ENCODE measurements around the gene RAB1A. TPM values are rescaled to one million over a fixed set of nuclear protein-coding genes. Genes with fewer than 3 reads are reported as not detected.

RAB1A gene
- total and polyA plus RNA-seq, 9 of the 15 experiments (the other 6 are each of a cell fraction or from before 2014, with no cell fraction given), result 43.8 to 163 (median 67.7) TPM

DNA sequence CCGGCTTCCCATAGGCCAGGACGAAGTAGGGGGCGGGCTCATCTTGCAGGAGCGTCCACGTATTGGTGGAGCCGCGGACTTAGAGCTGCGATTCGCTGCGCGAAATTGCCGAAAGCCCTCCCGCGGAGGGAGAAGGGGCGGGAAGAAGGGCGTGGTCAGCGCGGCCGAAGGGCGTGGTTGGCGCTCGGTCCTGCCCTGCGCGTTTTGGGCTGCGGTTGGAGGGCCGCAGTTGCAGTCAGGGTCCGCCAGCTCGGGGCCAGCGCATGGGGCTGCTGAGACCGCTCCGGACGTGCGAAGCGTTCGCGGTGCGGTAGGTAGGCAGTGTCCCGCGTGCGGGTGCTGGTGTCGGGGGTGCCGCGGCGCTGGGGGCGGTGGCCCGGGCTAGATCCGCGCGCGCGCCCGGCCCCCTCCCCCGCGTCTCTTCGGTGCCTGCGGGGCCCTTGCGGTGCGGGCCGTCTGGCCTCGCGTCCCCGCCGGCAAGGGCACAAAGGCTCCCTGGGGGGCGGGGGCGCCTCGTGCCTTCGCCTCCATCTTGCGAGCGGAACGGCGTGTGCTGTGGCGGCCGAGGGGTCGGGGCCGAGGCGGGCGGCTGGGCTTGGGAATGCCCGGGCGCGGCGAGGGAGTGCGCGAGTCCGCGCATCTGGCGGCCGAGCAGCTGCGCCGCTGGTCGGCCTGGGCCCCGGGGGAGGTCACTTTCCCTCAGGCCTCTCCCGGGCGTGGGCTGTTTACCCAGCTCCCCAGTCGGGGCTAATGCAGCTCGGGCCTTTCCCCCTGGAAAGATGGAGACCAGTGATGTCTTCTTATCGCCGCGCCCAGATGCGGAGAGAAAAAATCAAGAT, 73.5 kb downstream of the RAB1A start, which contains the start of gene CEP68 (continued):
- TF ChIP-seq ZNF232 (CRISPR knock-in tag; IDR thresholded peaks at IDR 0.05) (no peak), PYGO2 (tag; IDR thresholded peaks at IDR 0.05) (no peak), NFIX (CRISPR knock-in tag; IDR thresholded peaks at IDR 0.05; ENCODE audit: low read depth) (no peak), BRF1 (IDR thresholded peaks at IDR 0.05; ENCODE audit: borderline replicate concordance, extremely low read depth, insufficient read length) (no peak), EP400 (IDR thresholded peaks at IDR 0.05) (peak; percentile 57; the same call in 1 of the 2 replicates), NFYB (IDR thresholded peaks at IDR 0.05; ENCODE audit: extremely low read depth, insufficient read length) (peak; percentile 81), FOXA1 (IDR thresholded peaks at IDR 0.05; ENCODE audit: borderline replicate concordance) (no peak), OTX1 (CRISPR knock-in tag; IDR thresholded peaks at IDR 0.05) (no peak), SETDB1 (IDR thresholded peaks at IDR 0.05; ENCODE audit: low read length) (no peak), MECOM (CRISPR knock-in tag; IDR thresholded peaks at IDR 0.05) (no peak), NR1H2 (CRISPR knock-in tag; IDR thresholded peaks at IDR 0.05) (0 out of 2 replicates have a peak, but pooled peaks have one; percentile 54), LEF1 (IDR thresholded peaks at IDR 0.05) (no peak)
- TF ChIP-seq, protein P1, sequence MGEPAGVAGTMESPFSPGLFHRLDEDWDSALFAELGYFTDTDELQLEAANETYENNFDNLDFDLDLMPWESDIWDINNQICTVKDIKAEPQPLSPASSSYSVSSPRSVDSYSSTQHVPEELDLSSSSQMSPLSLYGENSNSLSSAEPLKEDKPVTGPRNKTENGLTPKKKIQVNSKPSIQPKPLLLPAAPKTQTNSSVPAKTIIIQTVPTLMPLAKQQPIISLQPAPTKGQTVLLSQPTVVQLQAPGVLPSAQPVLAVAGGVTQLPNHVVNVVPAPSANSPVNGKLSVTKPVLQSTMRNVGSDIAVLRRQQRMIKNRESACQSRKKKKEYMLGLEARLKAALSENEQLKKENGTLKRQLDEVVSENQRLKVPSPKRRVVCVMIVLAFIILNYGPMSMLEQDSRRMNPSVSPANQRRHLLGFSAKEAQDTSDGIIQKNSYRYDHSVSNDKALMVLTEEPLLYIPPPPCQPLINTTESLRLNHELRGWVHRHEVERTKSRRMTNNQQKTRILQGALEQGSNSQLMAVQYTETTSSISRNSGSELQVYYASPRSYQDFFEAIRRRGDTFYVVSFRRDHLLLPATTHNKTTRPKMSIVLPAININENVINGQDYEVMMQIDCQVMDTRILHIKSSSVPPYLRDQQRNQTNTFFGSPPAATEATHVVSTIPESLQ (CRISPR knock-in tag; IDR thresholded peaks at IDR 0.05), result no peak
- TF ChIP-seq, protein P2, sequence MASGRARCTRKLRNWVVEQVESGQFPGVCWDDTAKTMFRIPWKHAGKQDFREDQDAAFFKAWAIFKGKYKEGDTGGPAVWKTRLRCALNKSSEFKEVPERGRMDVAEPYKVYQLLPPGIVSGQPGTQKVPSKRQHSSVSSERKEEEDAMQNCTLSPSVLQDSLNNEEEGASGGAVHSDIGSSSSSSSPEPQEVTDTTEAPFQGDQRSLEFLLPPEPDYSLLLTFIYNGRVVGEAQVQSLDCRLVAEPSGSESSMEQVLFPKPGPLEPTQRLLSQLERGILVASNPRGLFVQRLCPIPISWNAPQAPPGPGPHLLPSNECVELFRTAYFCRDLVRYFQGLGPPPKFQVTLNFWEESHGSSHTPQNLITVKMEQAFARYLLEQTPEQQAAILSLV (tag; IDR thresholded peaks at IDR 0.05), result no peak
- TF ChIP-seq, protein P3, sequence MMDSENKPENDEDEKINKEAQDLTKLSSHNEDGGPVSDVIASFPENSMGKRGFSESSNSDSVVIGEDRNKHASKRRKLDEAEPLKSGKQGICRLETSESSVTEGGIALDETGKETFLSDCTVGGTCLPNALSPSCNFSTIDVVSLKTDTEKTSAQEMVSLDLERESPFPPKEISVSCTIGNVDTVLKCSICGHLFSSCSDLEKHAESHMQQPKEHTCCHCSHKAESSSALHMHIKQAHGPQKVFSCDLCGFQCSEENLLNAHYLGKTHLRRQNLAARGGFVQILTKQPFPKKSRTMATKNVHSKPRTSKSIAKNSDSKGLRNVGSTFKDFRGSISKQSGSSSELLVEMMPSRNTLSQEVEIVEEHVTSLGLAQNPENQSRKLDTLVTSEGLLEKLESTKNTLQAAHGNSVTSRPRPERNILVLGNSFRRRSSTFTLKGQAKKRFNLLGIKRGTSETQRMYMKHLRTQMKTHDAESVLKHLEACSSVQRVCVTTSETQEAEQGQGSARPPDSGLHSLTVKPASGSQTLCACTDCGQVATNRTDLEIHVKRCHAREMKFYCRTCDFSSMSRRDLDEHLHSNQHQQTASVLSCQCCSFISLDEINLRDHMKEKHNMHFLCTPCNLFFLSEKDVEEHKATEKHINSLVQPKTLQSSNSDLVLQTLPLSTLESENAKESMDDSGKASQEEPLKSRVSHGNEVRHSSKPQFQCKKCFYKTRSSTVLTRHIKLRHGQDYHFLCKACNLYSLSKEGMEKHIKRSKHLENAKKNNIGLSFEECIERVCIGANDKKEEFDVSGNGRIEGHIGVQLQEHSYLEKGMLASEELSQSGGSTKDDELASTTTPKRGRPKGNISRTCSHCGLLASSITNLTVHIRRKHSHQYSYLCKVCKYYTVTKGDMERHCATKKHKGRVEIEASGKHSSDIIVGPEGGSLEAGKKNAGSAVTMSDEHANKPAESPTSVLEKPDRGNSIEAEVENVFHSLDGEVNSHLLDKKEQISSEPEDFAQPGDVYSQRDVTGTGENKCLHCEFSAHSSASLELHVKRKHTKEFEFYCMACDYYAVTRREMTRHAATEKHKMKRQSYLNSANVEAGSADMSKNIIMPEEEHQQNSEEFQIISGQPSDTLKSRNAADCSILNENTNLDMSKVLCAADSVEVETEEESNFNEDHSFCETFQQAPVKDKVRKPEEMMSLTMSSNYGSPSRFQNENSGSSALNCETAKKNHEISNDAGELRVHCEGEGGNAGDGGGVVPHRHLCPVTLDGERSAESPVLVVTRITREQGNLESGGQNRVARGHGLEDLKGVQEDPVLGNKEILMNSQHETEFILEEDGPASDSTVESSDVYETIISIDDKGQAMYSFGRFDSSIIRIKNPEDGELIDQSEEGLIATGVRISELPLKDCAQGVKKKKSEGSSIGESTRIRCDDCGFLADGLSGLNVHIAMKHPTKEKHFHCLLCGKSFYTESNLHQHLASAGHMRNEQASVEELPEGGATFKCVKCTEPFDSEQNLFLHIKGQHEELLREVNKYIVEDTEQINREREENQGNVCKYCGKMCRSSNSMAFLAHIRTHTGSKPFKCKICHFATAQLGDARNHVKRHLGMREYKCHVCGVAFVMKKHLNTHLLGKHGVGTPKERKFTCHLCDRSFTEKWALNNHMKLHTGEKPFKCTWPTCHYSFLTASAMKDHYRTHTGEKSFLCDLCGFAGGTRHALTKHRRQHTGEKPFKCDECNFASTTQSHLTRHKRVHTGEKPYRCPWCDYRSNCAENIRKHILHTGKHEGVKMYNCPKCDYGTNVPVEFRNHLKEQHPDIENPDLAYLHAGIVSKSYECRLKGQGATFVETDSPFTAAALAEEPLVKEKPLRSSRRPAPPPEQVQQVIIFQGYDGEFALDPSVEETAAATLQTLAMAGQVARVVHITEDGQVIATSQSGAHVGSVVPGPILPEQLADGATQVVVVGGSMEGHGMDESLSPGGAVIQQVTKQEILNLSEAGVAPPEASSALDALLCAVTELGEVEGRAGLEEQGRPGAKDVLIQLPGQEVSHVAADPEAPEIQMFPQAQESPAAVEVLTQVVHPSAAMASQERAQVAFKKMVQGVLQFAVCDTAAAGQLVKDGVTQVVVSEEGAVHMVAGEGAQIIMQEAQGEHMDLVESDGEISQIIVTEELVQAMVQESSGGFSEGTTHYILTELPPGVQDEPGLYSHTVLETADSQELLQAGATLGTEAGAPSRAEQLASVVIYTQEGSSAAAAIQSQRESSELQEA (IDR thresholded peaks at IDR 0.05; ENCODE audit: low read depth), result no peak

Data from K562 (cell line).